H9 (cell line): ENCODE data around the gene ITPR1. TPM values are rescaled to one million over a fixed set of nuclear protein-coding genes. Genes with fewer than 3 reads are reported as not detected.

Source experiments
- DNase-seq: peaks from one replicate; pipeline ENCODE4 v3.0.0-alpha.2; 2017
- H2AFZ ChIP-seq: one replicate; pipeline ENCODE4 v1.6.1; 2013; ENCODE audit warnings: mild to moderate bottlenecking, low read length, control low read depth, moderate library complexity
- H2AK5ac ChIP-seq: 2 replicates; pipeline ENCODE4 v1.6.1; 2013; ENCODE audit warnings: low read length, control low read depth, mixed read lengths; ENCODE audit not compliant: insufficient read length
- H2BK120ac ChIP-seq: one replicate; pipeline ENCODE4 v1.6.1; 2013; ENCODE audit warnings: low read depth, mild to moderate bottlenecking, low read length, control low read depth, inconsistent platforms; ENCODE audit not compliant: poor library complexity, severe bottlenecking
- H2BK12ac ChIP-seq: 2 replicates; pipeline ENCODE4 v1.6.1; 2013; ENCODE audit warnings: low read length, control low read depth, mixed read lengths, low read depth; ENCODE audit not compliant: insufficient read length
- H2BK15ac ChIP-seq: 2 replicates; pipeline ENCODE4 v1.6.1; 2013; ENCODE audit warnings: low read depth, low read length, control low read depth
- H2BK20ac ChIP-seq: one replicate; pipeline ENCODE4 v1.6.1; 2013; ENCODE audit warnings: low read depth, mild to moderate bottlenecking, low read length, control low read depth, inconsistent platforms; ENCODE audit not compliant: poor library complexity, severe bottlenecking
- H2BK5ac ChIP-seq: 2 replicates; pipeline ENCODE4 v1.6.1; 2013; ENCODE audit warnings: low read length, control low read depth, mixed read lengths; ENCODE audit not compliant: insufficient read length
- H3K14ac ChIP-seq: 2 replicates; pipeline ENCODE4 v1.6.1; 2013; ENCODE audit warnings: low read length, control low read depth; ENCODE audit not compliant: insufficient read depth
- H3K18ac ChIP-seq: 2 replicates; pipeline ENCODE4 v1.6.1; 2013; ENCODE audit warnings: low read depth, mild to moderate bottlenecking, mixed read lengths, low read length, control low read depth; ENCODE audit not compliant: insufficient read length
- H3K23ac ChIP-seq: 2 replicates; pipeline ENCODE4 v1.6.1; 2013; ENCODE audit warnings: low read length, control low read depth, mixed read lengths, low read depth; ENCODE audit not compliant: insufficient read length
- H3K23me2 ChIP-seq: 2 replicates; pipeline ENCODE4 v1.6.1; 2013; ENCODE audit warnings: low read depth, mild to moderate bottlenecking, mixed read lengths, low read length, control low read depth; ENCODE audit not compliant: insufficient read length, poor library complexity, severe bottlenecking
- H3K27ac ChIP-seq: 2 replicates; pipeline ENCODE4 v1.5.1; 2013; ENCODE audit warnings: low read length, control low read depth, mixed read lengths, low read depth; ENCODE audit not compliant: insufficient read length
- H3K27me3 ChIP-seq: 2 replicates; pipeline ENCODE4 v1.6.1; 2013; ENCODE audit warnings: low read length, control low read depth, inconsistent platforms; ENCODE audit not compliant: insufficient read depth
- H3K4ac ChIP-seq: 2 replicates; pipeline ENCODE4 v1.6.1; 2013; ENCODE audit warnings: low read depth, mild to moderate bottlenecking, control low read depth, inconsistent platforms, low read length, moderate library complexity
- H3K4me1 ChIP-seq: 2 replicates; pipeline ENCODE4 v1.6.1; 2013; ENCODE audit warnings: low read length, control low read depth, inconsistent platforms; ENCODE audit not compliant: insufficient read depth
- H3K4me2 ChIP-seq: 2 replicates; pipeline ENCODE4 v1.6.1; 2013; ENCODE audit warnings: low read length, control low read depth, mixed read lengths; ENCODE audit not compliant: insufficient read length, insufficient read depth
- H3K56ac ChIP-seq: 2 replicates; pipeline ENCODE4 v1.6.1; 2013; ENCODE audit warnings: low read depth, mild to moderate bottlenecking, mixed read lengths, low read length, control low read depth; ENCODE audit not compliant: insufficient read length
- H3K79me1 ChIP-seq: 2 replicates; pipeline ENCODE4 v1.6.1; 2013; ENCODE audit warnings: low read depth, mild to moderate bottlenecking, moderate library complexity, low read length, control low read depth, inconsistent platforms; ENCODE audit not compliant: insufficient read depth, poor library complexity, severe bottlenecking
- H3K79me2 ChIP-seq: 2 replicates; pipeline ENCODE4 v1.6.1; 2013; ENCODE audit warnings: low read length, control low read depth, inconsistent platforms; ENCODE audit not compliant: insufficient read depth
- H3K9ac ChIP-seq: 2 replicates; pipeline ENCODE4 v1.6.1; 2013; ENCODE audit warnings: low read length, control low read depth, mixed read lengths; ENCODE audit not compliant: insufficient read length; ENCODE audit errors: extremely low read depth
- H3K9me3 ChIP-seq: one replicate; pipeline ENCODE4 v1.6.1; 2013; ENCODE audit warnings: low read depth, low read length, inconsistent platforms; ENCODE audit not compliant: control insufficient read depth
- H3T11ph ChIP-seq: one replicate; pipeline ENCODE4 v1.6.1; 2013; ENCODE audit warnings: mild to moderate bottlenecking, low read length, control low read depth, inconsistent platforms
- H4K20me1 ChIP-seq: one replicate; pipeline ENCODE4 v1.6.1; 2013; ENCODE audit not compliant: control insufficient read depth, insufficient read length, insufficient read depth
- H4K5ac ChIP-seq: 2 replicates; pipeline ENCODE4 v1.6.1; 2013; ENCODE audit warnings: low read depth, mild to moderate bottlenecking, mixed read lengths, low read length, control low read depth; ENCODE audit not compliant: insufficient read length
- H4K8ac ChIP-seq: replicated peaks from 2 replicates; pipeline ENCODE4 v1.6.1; 2013; ENCODE audit warnings: low read length, control low read depth, mixed read lengths, low read depth; ENCODE audit not compliant: insufficient read length
- H4K91ac ChIP-seq: 2 replicates; pipeline ENCODE4 v1.6.1; 2013; ENCODE audit warnings: low read depth, mild to moderate bottlenecking, moderate library complexity, mixed read lengths, low read length, control low read depth; ENCODE audit not compliant: insufficient read length
- H3K27ac Mint-ChIP-seq, 3 experiments: 2 replicates in 2 of 3; 3 replicates in 1 of 3; pipeline ENCODE4 v1.8.0; 2020 to 2021; ENCODE audit warnings: mixed read lengths in 3 of 3, mild to moderate bottlenecking in 1 of 3, moderate library complexity in 1 of 3
- H3K27me3 Mint-ChIP-seq: 2 replicates; pipeline ENCODE4 v1.8.0; 2021; ENCODE audit warnings: low read depth, mild to moderate bottlenecking, moderate library complexity, mixed read lengths
- H3K36me3 Mint-ChIP-seq, 3 experiments: 2 replicates in 2 of 3; 3 replicates in 1 of 3; pipeline ENCODE4 v1.8.0; 2020 to 2021; ENCODE audit warnings: low read depth in 3 of 3, mixed read lengths in 3 of 3; ENCODE audit not compliant: insufficient read depth in 1 of 3
- H3K4me1 Mint-ChIP-seq, 2 experiments: 2 replicates each; pipeline ENCODE4 v1.8.0; 2020; ENCODE audit warnings: mixed read lengths in 2 of 2
- H3K4me3 Mint-ChIP-seq, 2 experiments: 2 replicates in 1 of 2; 3 replicates in 1 of 2; pipeline ENCODE4 v1.8.0; 2020 to 2021; ENCODE audit warnings: mild to moderate bottlenecking in 2 of 2, mixed read lengths in 2 of 2, moderate library complexity in 1 of 2
- H3K9me3 Mint-ChIP-seq, 2 experiments: 2 replicates in 1 of 2; 3 replicates in 1 of 2; pipeline ENCODE4 v1.8.0; 2020; ENCODE audit warnings: mild to moderate bottlenecking in 2 of 2, mixed read lengths in 2 of 2, moderate library complexity in 1 of 2
- CTCF ChIP-seq: fragments of 200-600 bp; sonication (generic); conservative IDR thresholded peaks from 3 replicates; pipeline ENCODE4 v1.8.0; 2021; ENCODE audit warnings: antibody characterized with exemption, mild to moderate bottlenecking
- WGBS: extraction: QIAGEN DNeasy Blood & Tissue Kit; methylation state at CpG from one replicate; pipeline ENCODE4 v1.1.7; 2013; ENCODE audit warnings: missing lambda C conversion rate, low lambda C conversion rate, mixed read lengths; ENCODE audit not compliant: insufficient read length; ENCODE audit errors: extremely low coverage; 5-methylcytosine and 5-hydroxymethylcytosine counted together
- total RNA-seq: library from RNA; stranded (reverse); gene quantifications from 2 replicates; pipeline ENCODE4 v1.2.1, GENCODE V29; 2021

The ITPR1 gene
- total RNA-seq, 1 experiment from 2014 or later = 4.2 TPM

- TF ChIP-seq CTCF = no peak
- peaks cover 36% of the 10 kb centered on the region for H3K27me3 Mint-ChIP-seq
- H2BK12ac ChIP-seq = no peak overlapping the region
Observed at GRCh38 chr3:4496087-4496452, 2.9 kb downstream of the ITPR1 start.

More at GRCh38 chr3:4496087-4496452, 2.9 kb downstream of the ITPR1 start:
- H4K91ac ChIP-seq = no peak overlapping the region
- no peak overlapping the region for H2AFZ ChIP-seq
- H3K9me3 ChIP-seq = no peaks in the 10 kb centered on the region
- H3K27ac Mint-ChIP-seq = no peak overlapping the region
- H3K9ac ChIP-seq = no peak overlapping the region
- H3K4me1 Mint-ChIP-seq = peaks cover 13 to 14% of the 10 kb centered on the region in 2 experiments
- no peak overlapping the region for H3K4ac ChIP-seq
- H3K36me3 Mint-ChIP-seq = no peaks in the 10 kb centered on the region
- peaks cover 16% of the 10 kb centered on the region for H3K23me2 ChIP-seq
- no peak overlapping the region for H3K14ac ChIP-seq
- no peak overlapping the region for H2BK5ac ChIP-seq
- H3K79me2 ChIP-seq = no peaks in the 10 kb centered on the region
- H3K4me1 ChIP-seq = 0 out of 2 replicates have a peak, but pooled peaks cover 2% of the 10 kb centered on the region
- no peak overlapping the region for H3K27ac ChIP-seq
- H3K4me3 Mint-ChIP-seq = no peak overlapping the region
- no peak overlapping the region for H4K8ac ChIP-seq
- H2AK5ac ChIP-seq = no peak overlapping the region
- no peaks in the 10 kb centered on the region for H3K9me3 Mint-ChIP-seq
- no peak overlapping the region for H2BK20ac ChIP-seq
- H2BK120ac ChIP-seq = no peak overlapping the region
- H4K20me1 ChIP-seq = no peaks in the 10 kb centered on the region
- WGBS = no CpG with 5 or more reads among the region's 3 CpGs
- no peak overlapping the region for H2BK15ac ChIP-seq
- no peaks in the 10 kb centered on the region for H3K79me1 ChIP-seq
- H3K4me2 ChIP-seq = no peak overlapping the region
- H3K23ac ChIP-seq = no peak overlapping the region
- no peak overlapping the region for H3T11ph ChIP-seq
- no peak overlapping the region for H4K5ac ChIP-seq
- DNase-seq = no peak
- no peak overlapping the region for H3K56ac ChIP-seq
- no peaks in the 10 kb centered on the region for H3K27me3 ChIP-seq
- no peak overlapping the region for H3K18ac ChIP-seq
